Measurements from ENCODE around the gene DCTPP1. TPM values are rescaled to one million over a fixed set of nuclear protein-coding genes. Genes with fewer than 3 reads are reported as not detected.

DCTPP1 gene
- total and polyA plus RNA-seq, 2 of the 13 experiments (the other 11 are each of a cell fraction or from before 2014, with no cell fraction given), result 54.8 to 74.4 TPM

DNA sequence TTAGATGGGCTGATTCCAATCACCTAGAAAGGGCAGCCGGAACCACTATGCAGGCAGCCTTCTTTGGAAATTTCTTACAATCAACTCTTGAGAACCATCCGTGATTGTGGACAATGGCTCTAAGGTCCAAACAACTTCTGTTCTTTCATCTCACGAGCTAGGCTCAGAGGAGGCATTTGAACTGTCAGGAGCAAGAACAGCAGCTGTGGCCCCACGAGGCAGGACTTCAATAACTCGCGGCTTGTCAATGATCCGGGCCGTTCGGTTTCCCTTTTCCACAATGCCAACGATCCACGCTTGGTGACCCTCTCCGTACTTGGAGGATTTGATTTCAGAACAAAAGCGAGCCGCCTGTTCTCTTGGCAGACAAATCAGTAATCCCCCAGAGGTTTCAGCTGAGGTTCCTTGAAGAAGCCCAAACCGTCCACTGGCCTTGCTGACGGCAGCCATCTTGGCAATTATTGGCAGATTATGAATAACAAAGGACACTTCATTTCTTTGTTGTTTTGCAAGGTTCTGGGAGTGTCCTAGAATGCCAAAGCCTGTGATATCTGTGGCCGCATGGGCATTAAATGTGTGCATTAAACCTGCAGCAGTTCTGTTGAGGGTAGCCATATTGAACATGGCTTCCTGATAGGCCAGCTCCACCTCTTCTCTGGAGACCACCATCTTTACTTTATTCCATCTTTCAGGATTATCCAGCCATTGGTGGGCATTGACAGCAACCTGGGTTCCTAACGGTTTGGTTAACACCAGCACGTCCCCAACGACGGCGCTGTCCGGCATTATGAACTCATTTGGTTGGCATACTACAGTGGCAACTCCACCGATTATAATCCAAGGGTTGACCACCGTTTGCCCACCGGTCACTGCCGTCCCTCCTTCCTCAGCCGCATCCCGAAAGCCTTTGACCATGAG, 14.7 kb upstream of the DCTPP1 start (continued):
- TF ChIP-seq, protein P1, sequence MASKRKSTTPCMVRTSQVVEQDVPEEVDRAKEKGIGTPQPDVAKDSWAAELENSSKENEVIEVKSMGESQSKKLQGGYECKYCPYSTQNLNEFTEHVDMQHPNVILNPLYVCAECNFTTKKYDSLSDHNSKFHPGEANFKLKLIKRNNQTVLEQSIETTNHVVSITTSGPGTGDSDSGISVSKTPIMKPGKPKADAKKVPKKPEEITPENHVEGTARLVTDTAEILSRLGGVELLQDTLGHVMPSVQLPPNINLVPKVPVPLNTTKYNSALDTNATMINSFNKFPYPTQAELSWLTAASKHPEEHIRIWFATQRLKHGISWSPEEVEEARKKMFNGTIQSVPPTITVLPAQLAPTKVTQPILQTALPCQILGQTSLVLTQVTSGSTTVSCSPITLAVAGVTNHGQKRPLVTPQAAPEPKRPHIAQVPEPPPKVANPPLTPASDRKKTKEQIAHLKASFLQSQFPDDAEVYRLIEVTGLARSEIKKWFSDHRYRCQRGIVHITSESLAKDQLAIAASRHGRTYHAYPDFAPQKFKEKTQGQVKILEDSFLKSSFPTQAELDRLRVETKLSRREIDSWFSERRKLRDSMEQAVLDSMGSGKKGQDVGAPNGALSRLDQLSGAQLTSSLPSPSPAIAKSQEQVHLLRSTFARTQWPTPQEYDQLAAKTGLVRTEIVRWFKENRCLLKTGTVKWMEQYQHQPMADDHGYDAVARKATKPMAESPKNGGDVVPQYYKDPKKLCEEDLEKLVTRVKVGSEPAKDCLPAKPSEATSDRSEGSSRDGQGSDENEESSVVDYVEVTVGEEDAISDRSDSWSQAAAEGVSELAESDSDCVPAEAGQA (IDR thresholded peaks at IDR 0.05; ENCODE audit: low read depth), result peak; percentile 81; the same call in 1 of the 2 replicates
- TF ChIP-seq, protein P1 (CRISPR knock-in tag; IDR thresholded peaks at IDR 0.05; ENCODE audit: borderline replicate concordance), result no peak
- TF ChIP-seq TOPORS (CRISPR knock-in tag; IDR thresholded peaks at IDR 0.05) (0 out of 2 replicates have a peak, but pooled peaks have one; percentile 36), KAT7 (CRISPR knock-in tag; IDR thresholded peaks at IDR 0.05; ENCODE audit: borderline replicate concordance) (0 out of 2 replicates have a peak, but pooled peaks have one; percentile 24), NBN (conservative IDR thresholded peaks at IDR 0.05) (no peak), SIN3B (IDR thresholded peaks at IDR 0.05; ENCODE audit: low read length) (no peak), ZNF205 (CRISPR knock-in tag; IDR thresholded peaks at IDR 0.05) (no peak), CENPT (CRISPR knock-in tag; IDR thresholded peaks at IDR 0.05; ENCODE audit: low read depth) (no peak), ZNF331 (CRISPR knock-in tag; IDR thresholded peaks at IDR 0.05) (no peak), ZNF781 (CRISPR knock-in tag; IDR thresholded peaks at IDR 0.05; ENCODE audit: borderline replicate concordance, not compliant biosample characterization) (peak; percentile 23), ETV5 (CRISPR knock-in tag; IDR thresholded peaks at IDR 0.05; ENCODE audit: borderline replicate concordance) (no peak), ZBTB7B (CRISPR knock-in tag; IDR thresholded peaks at IDR 0.05) (no peak), ZNF296 (CRISPR knock-in tag; conservative IDR thresholded peaks at IDR 0.05) (no peak)
- TF ChIP-seq, protein P2, sequence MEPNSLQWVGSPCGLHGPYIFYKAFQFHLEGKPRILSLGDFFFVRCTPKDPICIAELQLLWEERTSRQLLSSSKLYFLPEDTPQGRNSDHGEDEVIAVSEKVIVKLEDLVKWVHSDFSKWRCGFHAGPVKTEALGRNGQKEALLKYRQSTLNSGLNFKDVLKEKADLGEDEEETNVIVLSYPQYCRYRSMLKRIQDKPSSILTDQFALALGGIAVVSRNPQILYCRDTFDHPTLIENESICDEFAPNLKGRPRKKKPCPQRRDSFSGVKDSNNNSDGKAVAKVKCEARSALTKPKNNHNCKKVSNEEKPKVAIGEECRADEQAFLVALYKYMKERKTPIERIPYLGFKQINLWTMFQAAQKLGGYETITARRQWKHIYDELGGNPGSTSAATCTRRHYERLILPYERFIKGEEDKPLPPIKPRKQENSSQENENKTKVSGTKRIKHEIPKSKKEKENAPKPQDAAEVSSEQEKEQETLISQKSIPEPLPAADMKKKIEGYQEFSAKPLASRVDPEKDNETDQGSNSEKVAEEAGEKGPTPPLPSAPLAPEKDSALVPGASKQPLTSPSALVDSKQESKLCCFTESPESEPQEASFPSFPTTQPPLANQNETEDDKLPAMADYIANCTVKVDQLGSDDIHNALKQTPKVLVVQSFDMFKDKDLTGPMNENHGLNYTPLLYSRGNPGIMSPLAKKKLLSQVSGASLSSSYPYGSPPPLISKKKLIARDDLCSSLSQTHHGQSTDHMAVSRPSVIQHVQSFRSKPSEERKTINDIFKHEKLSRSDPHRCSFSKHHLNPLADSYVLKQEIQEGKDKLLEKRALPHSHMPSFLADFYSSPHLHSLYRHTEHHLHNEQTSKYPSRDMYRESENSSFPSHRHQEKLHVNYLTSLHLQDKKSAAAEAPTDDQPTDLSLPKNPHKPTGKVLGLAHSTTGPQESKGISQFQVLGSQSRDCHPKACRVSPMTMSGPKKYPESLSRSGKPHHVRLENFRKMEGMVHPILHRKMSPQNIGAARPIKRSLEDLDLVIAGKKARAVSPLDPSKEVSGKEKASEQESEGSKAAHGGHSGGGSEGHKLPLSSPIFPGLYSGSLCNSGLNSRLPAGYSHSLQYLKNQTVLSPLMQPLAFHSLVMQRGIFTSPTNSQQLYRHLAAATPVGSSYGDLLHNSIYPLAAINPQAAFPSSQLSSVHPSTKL (CRISPR knock-in tag; IDR thresholded peaks at IDR 0.05), result no peak
- TF ChIP-seq, protein P3, sequence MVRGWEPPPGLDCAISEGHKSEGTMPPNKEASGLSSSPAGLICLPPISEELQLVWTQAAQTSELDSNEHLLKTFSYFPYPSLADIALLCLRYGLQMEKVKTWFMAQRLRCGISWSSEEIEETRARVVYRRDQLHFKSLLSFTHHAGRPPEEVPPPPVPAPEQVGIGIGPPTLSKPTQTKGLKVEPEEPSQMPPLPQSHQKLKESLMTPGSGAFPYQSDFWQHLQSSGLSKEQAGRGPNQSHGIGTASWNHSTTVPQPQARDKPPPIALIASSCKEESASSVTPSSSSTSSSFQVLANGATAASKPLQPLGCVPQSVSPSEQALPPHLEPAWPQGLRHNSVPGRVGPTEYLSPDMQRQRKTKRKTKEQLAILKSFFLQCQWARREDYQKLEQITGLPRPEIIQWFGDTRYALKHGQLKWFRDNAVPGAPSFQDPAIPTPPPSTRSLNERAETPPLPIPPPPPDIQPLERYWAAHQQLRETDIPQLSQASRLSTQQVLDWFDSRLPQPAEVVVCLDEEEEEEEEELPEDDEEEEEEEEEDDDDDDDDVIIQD (CRISPR knock-in tag; IDR thresholded peaks at IDR 0.05; ENCODE audit: low read depth), result 0 out of 2 replicates have a peak, but pooled peaks have one; percentile 22
- TF ChIP-seq, protein P4, sequence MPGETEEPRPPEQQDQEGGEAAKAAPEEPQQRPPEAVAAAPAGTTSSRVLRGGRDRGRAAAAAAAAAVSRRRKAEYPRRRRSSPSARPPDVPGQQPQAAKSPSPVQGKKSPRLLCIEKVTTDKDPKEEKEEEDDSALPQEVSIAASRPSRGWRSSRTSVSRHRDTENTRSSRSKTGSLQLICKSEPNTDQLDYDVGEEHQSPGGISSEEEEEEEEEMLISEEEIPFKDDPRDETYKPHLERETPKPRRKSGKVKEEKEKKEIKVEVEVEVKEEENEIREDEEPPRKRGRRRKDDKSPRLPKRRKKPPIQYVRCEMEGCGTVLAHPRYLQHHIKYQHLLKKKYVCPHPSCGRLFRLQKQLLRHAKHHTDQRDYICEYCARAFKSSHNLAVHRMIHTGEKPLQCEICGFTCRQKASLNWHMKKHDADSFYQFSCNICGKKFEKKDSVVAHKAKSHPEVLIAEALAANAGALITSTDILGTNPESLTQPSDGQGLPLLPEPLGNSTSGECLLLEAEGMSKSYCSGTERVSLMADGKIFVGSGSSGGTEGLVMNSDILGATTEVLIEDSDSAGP (CRISPR knock-in tag; IDR thresholded peaks at IDR 0.05; ENCODE audit: borderline replicate concordance), result no peak

All from HepG2 (cell line).